Panc1 (cell line): ENCODE results near the gene GBE1. TPM values are rescaled to one million over a fixed set of nuclear protein-coding genes. Genes with fewer than 3 reads are reported as not detected.

Source experiments
- ATAC-seq: fragments of 200-7000 bp; cut with Tn5 transposase; 2 replicates; pipeline ENCODE4 v1.9.1; 2020; ENCODE audit warnings: mild to moderate bottlenecking, moderate library complexity
- BruUV-seq: library from RNA; stranded (reverse); fragments of 400-500 nt; replicated peaks from 2 replicates; lab custom pipeline; 2021; lab: Mats Ljungman, UMichigan
- CTCF ChIA-PET: fragments of 300-600 bp; sonication (Branson Sonifier 250); formaldehyde crosslinking; loops from one replicate; lab custom pipeline; 2022; ENCODE audit warnings: antibody characterized with exemption; lab: Charles Lee
- POLR2A ChIA-PET: fragments of 300-600 bp; sonication (Branson Sonifier 250); formaldehyde crosslinking; loops from one replicate; lab custom pipeline; 2022; ENCODE audit warnings: antibody characterized with exemption; lab: Charles Lee
- DNase-seq: peaks from one replicate; pipeline ENCODE4 v3.0.0-alpha.2; 2010; ENCODE audit warnings: low read depth, low spot score
- H3K27ac ChIP-seq: 2 replicates; pipeline ENCODE4 v1.5.1; 2011; ENCODE audit warnings: mild to moderate bottlenecking, low read length, inconsistent platforms
- H3K27me3 ChIP-seq: fragments of 200-500 bp; sonication (Bioruptor generic); 2 replicates; pipeline ENCODE4 v1.6.0; 2014; ENCODE audit warnings: low read length, inconsistent platforms; ENCODE audit not compliant: control insufficient read depth, insufficient read depth
- H3K36me3 ChIP-seq: fragments of 200-500 bp; sonication (Bioruptor generic); 2 replicates; pipeline ENCODE4 v1.5.1; 2014; ENCODE audit warnings: inconsistent platforms, mild to moderate bottlenecking, low read length, moderate library complexity; ENCODE audit not compliant: control insufficient read depth, insufficient read depth
- H3K4me1 ChIP-seq: 2 replicates; pipeline ENCODE4 v1.5.1; 2011; ENCODE audit warnings: inconsistent platforms, mild to moderate bottlenecking, low read length, moderate library complexity; ENCODE audit not compliant: control insufficient read depth, insufficient read depth
- H3K4me3 ChIP-seq, 2 experiments: 2 replicates each; pipeline ENCODE4 v1.5.1; 2011 to 2012; ENCODE audit warnings: low read depth in 2 of 2, low read length in 2 of 2, mild to moderate bottlenecking in 2 of 2, inconsistent platforms in 1 of 2, moderate library complexity in 1 of 2
- H3K9me3 ChIP-seq: fragments of 200-500 bp; sonication (Bioruptor generic); 2 replicates; pipeline ENCODE4 v1.5.1; 2014; ENCODE audit warnings: low read depth, mild to moderate bottlenecking, inconsistent platforms, low read length, moderate library complexity; ENCODE audit not compliant: control insufficient read depth, insufficient read depth
- CTCF ChIP-seq: fragments of 450-650 bp; IDR thresholded peaks from 2 replicates; pipeline ENCODE4 v1.5.1; 2017; ENCODE audit warnings: mild to moderate bottlenecking
- POLR2AphosphoS5 ChIP-seq: IDR thresholded peaks from 2 replicates; pipeline ENCODE4 v1.6.1; 2012; ENCODE audit warnings: mild to moderate bottlenecking, low read depth, low read length, moderate library complexity
- REST ChIP-seq, 2 experiments: IDR thresholded peaks; 2 replicates each; pipeline ENCODE4 v1.6.1; 2011 to 2012; ENCODE audit warnings: low read depth in 2 of 2, control low read depth in 1 of 2, low read length in 1 of 2, mild to moderate bottlenecking in 1 of 2, moderate library complexity in 1 of 2; ENCODE audit not compliant: insufficient read depth in 1 of 2
- SIN3A ChIP-seq: IDR thresholded peaks from 2 replicates; pipeline ENCODE4 v1.6.1; 2012; ENCODE audit warnings: low read depth, mild to moderate bottlenecking, low read length, moderate library complexity, borderline replicate concordance; ENCODE audit not compliant: insufficient read depth
- TCF7L2 ChIP-seq: IDR thresholded peaks from 2 replicates; pipeline ENCODE4 v1.6.1; 2011; ENCODE audit warnings: mild to moderate bottlenecking, low read depth, low read length, inconsistent platforms
- in situ Hi-C: cut with HindIII; loops from 2 replicates; pipeline ENCODE4 v1.10.0; 2016; ENCODE audit warnings: low sequenced_read_pairs, low pct_unique_long_range_greater_than_20kb
- intact Hi-C: fragments of 100-400 bp; cut with micrococcal nuclease; formaldehyde crosslinking; loops from one replicate; pipeline ENCODE4 v1.10.0; 2022; ENCODE audit not compliant: unreplicated experiment
- total RNA-seq: library from RNA; stranded (reverse); gene quantifications from one replicate; pipeline ENCODE4 v1.2.1, GENCODE V29; 2021; ENCODE audit not compliant: unreplicated experiment

The GBE1 gene
- total RNA-seq, 1 experiment from 2014 or later, result 30.4 TPM

- H3K4me1 ChIP-seq, result no peaks in the 10 kb centered on the region
- intact Hi-C loops, result no loop called here
- CTCF ChIA-PET, result no interaction called here
- no peaks in the 10 kb centered on the region for H3K9me3 ChIP-seq
- POLR2A ChIA-PET, result no interaction called here
- no TSS peak for BruUV-seq
- DNase-seq (no peak), ATAC-seq (no peak)
- TF ChIP-seq POLR2AphosphoS5, result no peak
- TF ChIP-seq SIN3A, result no peak
- TF ChIP-seq REST (IDR thresholded peaks at IDR 0.05; ENCODE audit: insufficient read depth in 1 of 2, low read depth in 2 of 2, low read length in 1 of 2), result no peak
- TF ChIP-seq TCF7L2, result no peak
- TF ChIP-seq CTCF, result no peak
- in situ Hi-C loops, result no loop called here
- H3K4me3 ChIP-seq, result no peak overlapping the region
- no peaks in the 10 kb centered on the region for H3K36me3 ChIP-seq
- no peak overlapping the region for H3K27ac ChIP-seq
- no peaks in the 10 kb centered on the region for H3K27me3 ChIP-seq
Measured at GRCh38 chr3:81684751-81685395, 76.6 kb downstream of the GBE1 start.

GRCh38 chr3:81676706-81677456 is 84.6 kb downstream of the GBE1 start:
- H3K9me3 ChIP-seq, result no peaks in the 10 kb centered on the region
- H3K4me3 ChIP-seq, result no peak overlapping the region
- DNase-seq (no peak), ATAC-seq (no peak)
- intact Hi-C loops (no loop called here), in situ Hi-C loops (no loop called here)
- no peaks in the 10 kb centered on the region for H3K27me3 ChIP-seq
- no peak for TF ChIP-seq TCF7L2
- no peak for TF ChIP-seq POLR2AphosphoS5
- no peak for TF ChIP-seq REST (IDR thresholded peaks at IDR 0.05; ENCODE audit: insufficient read depth in 1 of 2, low read depth in 2 of 2, low read length in 1 of 2)
- BruUV-seq, result no TSS peak
- ChIA-PET POLR2A (no interaction called here), CTCF (no interaction called here)
- no peaks in the 10 kb centered on the region for H3K36me3 ChIP-seq
- no peak overlapping the region for H3K27ac ChIP-seq
- no peaks in the 10 kb centered on the region for H3K4me1 ChIP-seq
